Esophagus (tissue), 2 donors: ENCODE results near the gene ERP44. TPM values are rescaled to one million over a fixed set of nuclear protein-coding genes. Genes with fewer than 3 reads are reported as not detected.
"Not testable (repeated sequence)": the region's sequence is repeated elsewhere in the genome, so short reads cannot be mapped to it uniquely, and the experiment has no call there.

Experiments
- H3K27ac ChIP-seq, 2 donors: one replicate each; pipeline ENCODE4 v1.5.1; 2013; ENCODE audit warnings: low read depth in 2 of 2, mild to moderate bottlenecking in 2 of 2, inconsistent platforms in 1 of 2, low read length in 1 of 2, moderate library complexity in 1 of 2
- H3K27me3 ChIP-seq, 2 donors: one replicate each; pipeline ENCODE4 v1.6.1; 2013; ENCODE audit warnings: low read length in 2 of 2, control low read depth in 1 of 2, mild to moderate bottlenecking in 1 of 2; ENCODE audit not compliant: insufficient read depth in 2 of 2, control insufficient read depth in 1 of 2
- H3K36me3 ChIP-seq, 2 donors: one replicate each; pipeline ENCODE4 v1.6.1; 2013; ENCODE audit warnings: low read length in 1 of 2; ENCODE audit not compliant: control insufficient read depth in 2 of 2, insufficient read depth in 2 of 2
- H3K4me1 ChIP-seq, 2 donors: one replicate each; pipeline ENCODE4 v1.6.1; 2013; ENCODE audit warnings: low read length in 1 of 2; ENCODE audit not compliant: control insufficient read depth in 2 of 2, insufficient read depth in 2 of 2
- H3K4me3 ChIP-seq, 2 donors: one replicate each; pipeline ENCODE4 v1.5.1; 2013; ENCODE audit warnings: low read length in 2 of 2, mild to moderate bottlenecking in 2 of 2, low read depth in 1 of 2, moderate library complexity in 1 of 2
- H3K9me3 ChIP-seq, 2 donors: one replicate each; pipeline ENCODE4 v1.6.1; 2013; ENCODE audit warnings: mild to moderate bottlenecking in 2 of 2, low read depth in 1 of 2, low read length in 1 of 2, moderate library complexity in 1 of 2; ENCODE audit not compliant: control insufficient read depth in 2 of 2, insufficient read depth in 1 of 2
- WGBS, 2 donors: extraction: QIAGEN DNeasy Blood & Tissue Kit; methylation state at CpG; one replicate each; pipeline ENCODE4 v1.1.7; 2013; 5-methylcytosine and 5-hydroxymethylcytosine counted together
- polyA plus RNA-seq, 2 donors: library from polyadenylated mRNA; stranded (reverse); fragments of 200-250 nt; gene quantifications; one replicate each; pipeline ENCODE4 v1.2.3, GENCODE V29; 2013
- donor health status: healthy with polysubstance abuse.
- donor health status: Bipolar disorder and iron deficiency.

Gene ERP44
- polyA plus RNA-seq, 2 donors = 14.3 to 16.3 TPM

DNA sequence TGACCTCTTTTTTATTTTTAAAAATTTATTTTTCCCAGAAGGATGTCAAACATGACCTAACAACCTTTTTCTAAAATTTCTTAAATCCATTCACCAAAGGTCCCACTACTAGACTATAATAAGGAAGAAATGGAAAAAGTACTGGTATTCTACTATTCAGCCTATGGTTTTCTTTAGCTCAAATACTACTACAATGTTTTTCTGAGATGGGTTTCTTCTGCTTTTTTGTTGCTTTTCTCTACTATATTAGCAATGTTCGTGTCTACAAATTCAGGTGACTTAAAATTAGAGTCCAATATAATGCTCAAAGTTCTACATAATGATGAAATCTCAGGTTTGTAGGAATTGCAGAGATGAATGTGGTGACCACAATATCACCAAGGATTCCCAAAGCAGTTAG is 7.9 kb downstream of the ERP44 start:
- Histone ChIP-seq H3K4me3 (no peak overlapping the region), H3K4me1 (no peaks in the 10 kb centered on the region), H3K27me3 (no peaks in the 10 kb centered on the region), H3K9me3 (no peaks in the 10 kb centered on the region), H3K27ac (no peak overlapping the region), H3K36me3 (no peaks in the 10 kb centered on the region)
- WGBS, 2 donors = 100% methylated on average over 1 of the region's 1 CpG

DNA sequence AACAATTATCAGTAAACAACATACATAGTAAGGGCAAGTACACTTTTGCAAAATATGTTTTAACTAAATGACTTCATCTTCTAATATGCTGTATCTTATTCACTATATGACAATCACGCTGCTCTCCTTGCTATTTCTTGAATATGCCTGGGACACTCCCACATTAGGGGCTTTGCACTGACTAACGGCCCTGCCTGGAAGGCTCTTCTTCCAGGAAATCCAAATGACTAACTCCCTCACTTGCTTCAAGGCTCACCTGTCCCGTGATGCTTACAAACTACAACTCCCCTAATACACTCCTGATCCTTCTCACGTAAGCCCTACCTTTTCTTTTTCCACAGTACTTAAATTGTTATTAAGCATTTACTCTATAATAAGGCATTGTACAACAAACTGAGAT is 10.6 kb downstream of the ERP44 start:
- H3K36me3 ChIP-seq = no peaks in the 10 kb centered on the region
- no peak overlapping the region for H3K4me3 ChIP-seq
- WGBS, 2 donors = 51 to 58% methylated on average over 4 of the region's 4 CpGs
- H3K27ac ChIP-seq = no peak overlapping the region
- H3K4me1 ChIP-seq = no peaks in the 10 kb centered on the region
- no peaks in the 10 kb centered on the region for H3K9me3 ChIP-seq
- no peaks in the 10 kb centered on the region for H3K27me3 ChIP-seq

DNA sequence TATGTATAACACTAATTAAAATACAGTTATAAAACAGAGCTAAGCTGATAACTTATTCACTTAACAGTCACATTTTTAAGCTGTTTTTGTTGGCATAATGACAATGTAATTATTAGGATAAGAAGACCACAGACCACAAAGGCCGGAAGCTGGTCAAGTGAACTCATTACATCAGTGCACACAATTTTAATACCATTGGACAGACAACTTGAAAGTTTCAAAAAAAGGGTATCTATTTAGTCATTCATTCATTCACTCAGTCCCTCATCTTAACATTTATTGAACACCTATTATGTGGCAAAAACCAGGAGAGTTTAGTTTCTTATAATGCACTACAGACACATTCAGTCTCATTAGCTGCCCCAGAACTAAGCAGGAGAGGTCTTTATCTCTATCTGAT is 11.6 kb downstream of the ERP44 start:
- 68 to 76% methylated on average over 1 of the region's 1 CpG for WGBS, 2 donors
- Histone ChIP-seq H3K27me3 (no peaks in the 10 kb centered on the region), H3K36me3 (no peaks in the 10 kb centered on the region), H3K4me1 (no peaks in the 10 kb centered on the region), H3K27ac (no peak overlapping the region), H3K9me3 (no peaks in the 10 kb centered on the region), H3K4me3 (no peak overlapping the region)

DNA sequence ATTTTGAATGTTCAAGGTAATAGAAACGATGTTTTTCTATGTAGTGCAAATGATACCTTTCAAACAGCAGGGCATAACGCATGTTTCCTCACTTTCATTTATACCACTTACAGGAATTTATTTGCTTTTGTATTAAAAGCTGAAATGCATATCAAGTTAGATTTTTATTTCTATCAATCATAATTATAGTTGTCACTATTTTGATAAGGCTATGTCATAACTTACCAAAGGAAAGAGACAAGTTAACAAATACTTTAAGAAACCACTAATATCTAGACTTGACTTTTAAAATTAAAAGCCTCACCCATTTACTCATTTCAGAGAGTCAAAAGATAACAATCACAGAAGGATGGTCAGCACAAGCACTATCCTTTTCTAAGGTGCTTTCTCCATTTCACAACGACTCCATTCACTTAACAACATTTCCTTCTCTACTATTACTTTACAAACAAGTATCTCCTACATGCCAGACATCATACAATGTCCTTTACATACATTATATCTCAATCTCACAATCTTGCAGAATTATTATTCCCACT is 12.6 kb downstream of the ERP44 start:
- no peaks in the 10 kb centered on the region for H3K4me1 ChIP-seq
- no peak overlapping the region for H3K4me3 ChIP-seq
- H3K9me3 ChIP-seq = no peaks in the 10 kb centered on the region
- no peaks in the 10 kb centered on the region for H3K36me3 ChIP-seq
- no peaks in the 10 kb centered on the region for H3K27me3 ChIP-seq
- WGBS, 2 donors = 86 to 87% methylated on average over 3 of the region's 3 CpGs
- H3K27ac ChIP-seq = no peak overlapping the region

DNA sequence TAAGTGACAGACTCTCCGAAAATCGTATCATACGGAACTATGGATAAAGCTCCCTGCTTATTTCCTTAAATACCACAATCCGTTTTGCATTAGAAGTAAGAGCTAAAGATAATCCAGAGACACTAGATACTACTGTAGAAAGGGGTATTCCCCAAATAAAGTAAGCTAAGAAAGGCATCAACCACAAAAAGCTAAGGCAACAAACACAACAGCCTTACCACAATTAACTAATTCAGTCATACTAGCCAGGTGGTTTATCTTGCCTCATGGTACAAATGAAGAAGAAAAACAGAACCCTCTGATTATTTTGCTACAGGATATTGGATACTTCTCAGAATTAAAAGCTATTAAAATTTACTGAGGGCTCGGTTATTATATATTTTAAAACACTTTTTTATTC is 14.1 kb downstream of the ERP44 start:
- Histone ChIP-seq H3K9me3 (no peaks in the 10 kb centered on the region), H3K27ac (no peak overlapping the region), H3K4me1 (no peaks in the 10 kb centered on the region), H3K27me3 (no peaks in the 10 kb centered on the region), H3K36me3 (no peaks in the 10 kb centered on the region), H3K4me3 (no peak overlapping the region)
- WGBS, 2 donors = 79 to 83% methylated on average over 5 of the region's 5 CpGs

DNA sequence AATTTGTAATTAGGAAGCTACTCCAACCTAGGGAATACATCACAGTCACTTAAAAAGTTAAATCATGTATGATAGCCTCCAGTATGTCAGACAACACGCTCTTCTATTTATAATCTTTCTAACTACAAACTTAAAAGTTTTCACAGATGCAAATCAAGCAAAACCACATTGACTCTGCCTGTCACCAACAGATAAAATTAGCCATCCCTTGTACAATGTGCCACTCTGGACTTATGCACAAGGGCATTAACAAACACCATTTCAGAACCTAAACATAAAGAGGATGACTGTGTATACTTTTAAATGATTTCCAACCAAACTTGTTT is 14.7 kb downstream of the ERP44 start:
- WGBS, 2 donors = 65 to 73% methylated on average over 1 of the region's 1 CpG
- Histone ChIP-seq H3K4me1 (no peaks in the 10 kb centered on the region), H3K9me3 (no peaks in the 10 kb centered on the region)

DNA sequence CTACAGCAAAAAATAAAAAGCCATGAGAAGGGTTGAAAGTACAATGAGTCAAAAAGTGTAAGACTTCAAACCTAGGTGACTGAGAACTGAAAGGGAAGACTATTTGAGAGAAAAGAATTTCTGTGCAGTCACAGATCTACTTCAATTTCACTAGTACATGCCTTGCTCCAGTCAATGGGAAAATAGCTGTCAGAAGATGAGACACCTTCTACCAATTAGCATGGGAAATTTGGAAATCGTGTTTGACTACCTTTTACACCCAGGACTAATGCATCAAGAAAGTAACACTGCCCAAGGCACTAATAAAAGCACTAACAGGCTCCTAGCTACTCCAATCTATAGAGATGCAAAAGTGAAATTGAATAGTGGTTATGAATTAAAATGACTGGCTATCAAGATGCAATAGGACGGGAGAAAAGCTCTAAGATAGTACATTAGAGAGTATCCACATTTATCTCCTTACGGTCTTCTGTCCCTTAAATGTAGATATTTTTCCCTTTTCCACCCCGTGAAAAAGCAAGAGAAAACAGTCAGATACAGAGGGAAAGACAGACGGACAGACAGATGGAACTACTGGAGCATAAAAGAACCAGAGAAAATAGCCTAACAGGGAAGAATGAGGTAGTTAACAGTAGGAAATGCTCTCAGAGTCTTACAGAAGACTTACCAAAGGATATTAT is 15.2 kb downstream of the ERP44 start:
- 74 to 76% methylated on average over 5 of the region's 5 CpGs for WGBS, 2 donors
- H3K9me3 ChIP-seq = no peaks in the 10 kb centered on the region
- no peaks in the 10 kb centered on the region for H3K4me1 ChIP-seq
- no peaks in the 10 kb centered on the region for H3K27me3 ChIP-seq
- no peak overlapping the region for H3K4me3 ChIP-seq
- no peak overlapping the region for H3K27ac ChIP-seq
- no peaks in the 10 kb centered on the region for H3K36me3 ChIP-seq

More for the DNA sequence above, 14.7 kb downstream of the ERP44 start:
- Histone ChIP-seq H3K27ac (no peak overlapping the region), H3K36me3 (no peaks in the 10 kb centered on the region), H3K27me3 (no peaks in the 10 kb centered on the region), H3K4me3 (no peak overlapping the region)

DNA sequence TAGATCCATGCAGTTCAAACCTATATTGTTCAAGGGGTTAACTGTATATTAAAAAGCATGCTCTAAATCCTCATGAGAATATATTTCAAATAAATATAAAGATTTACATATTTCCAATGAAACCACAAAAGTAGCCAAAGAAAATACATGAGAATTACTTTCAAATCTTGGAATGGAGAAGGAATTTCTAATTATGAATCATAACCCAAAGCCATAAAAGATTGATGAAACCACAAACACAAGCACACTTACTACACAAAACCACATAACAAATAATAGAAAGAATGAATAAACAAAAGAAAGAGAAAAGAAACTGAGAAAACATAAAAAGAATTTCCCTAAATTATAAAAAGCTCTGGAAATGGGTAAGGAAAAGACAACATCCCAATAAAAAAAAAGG is 16.0 kb downstream of the ERP44 start:
- Histone ChIP-seq H3K4me1 (no peaks in the 10 kb centered on the region), H3K4me3 (no peak overlapping the region), H3K27ac (no peak overlapping the region), H3K9me3 (no peaks in the 10 kb centered on the region), H3K36me3 (no peaks in the 10 kb centered on the region), H3K27me3 (no peaks in the 10 kb centered on the region)

DNA sequence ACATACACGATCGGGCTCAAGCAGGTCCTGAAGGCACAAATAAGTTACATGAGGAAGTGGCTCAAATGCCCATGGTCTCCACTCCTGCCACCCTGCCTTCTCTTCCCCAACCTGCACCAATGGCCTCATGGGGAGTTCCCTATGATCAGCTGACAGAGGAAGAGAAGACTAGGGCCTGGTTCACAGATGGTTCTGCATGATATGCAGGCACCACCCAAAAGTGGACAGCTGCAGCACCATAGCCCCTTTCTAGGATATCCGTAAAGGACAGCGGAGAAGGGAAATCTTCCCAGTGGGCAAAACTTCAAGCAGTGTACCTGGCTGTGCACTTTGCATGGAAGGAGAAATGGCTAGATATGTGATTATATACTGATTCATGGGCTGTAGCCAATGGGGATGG is 22.5 kb downstream of the ERP44 start:
- WGBS, 2 donors = 98% methylated on average over 4 of the region's 4 CpGs
- not testable (repeated sequence) for H3K36me3 ChIP-seq, H3K9me3 ChIP-seq, H3K27ac ChIP-seq, H3K4me3 ChIP-seq, H3K4me1 ChIP-seq, H3K27me3 ChIP-seq

DNA sequence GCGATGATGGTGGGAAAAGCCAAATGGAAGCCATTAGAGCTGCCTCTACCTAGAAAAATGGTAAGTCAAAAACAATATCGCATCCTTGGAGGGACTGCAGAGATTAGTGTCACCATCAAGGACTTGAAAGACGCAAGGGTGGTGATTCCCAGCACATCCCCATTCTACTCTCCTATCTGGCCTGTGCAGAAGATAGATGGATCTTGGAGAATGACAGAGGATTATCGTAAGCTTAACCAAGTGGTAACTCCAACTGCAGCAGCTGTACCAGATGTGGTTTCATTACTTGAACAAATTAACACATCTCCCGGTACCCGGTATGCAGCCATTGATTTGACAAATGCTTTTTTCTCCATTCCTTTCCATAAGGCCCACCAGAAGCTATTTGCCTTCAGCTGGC is 23.8 kb downstream of the ERP44 start:
- peaks cover 0 to 3% of the 10 kb centered on the region in 2 donors for H3K4me1 ChIP-seq
- H3K4me3 ChIP-seq = no peak overlapping the region
- 97 to 99% methylated on average over 6 of the region's 6 CpGs for WGBS, 2 donors
- peaks cover 0 to 2% of the 10 kb centered on the region in 2 donors for H3K36me3 ChIP-seq
- no peak overlapping the region for H3K27ac ChIP-seq
- no peaks in the 10 kb centered on the region for H3K27me3 ChIP-seq
- peaks cover 0 to 3% of the 10 kb centered on the region in 2 donors for H3K9me3 ChIP-seq
